ENCODE measurements around the gene PMEPA1. TPM values are rescaled to one million over a fixed set of nuclear protein-coding genes. Genes with fewer than 3 reads are reported as not detected.

PMEPA1 gene
- total and polyA plus RNA-seq, 2 experiments from 2014 or later = 6.1 to 11.8 TPM

DNA sequence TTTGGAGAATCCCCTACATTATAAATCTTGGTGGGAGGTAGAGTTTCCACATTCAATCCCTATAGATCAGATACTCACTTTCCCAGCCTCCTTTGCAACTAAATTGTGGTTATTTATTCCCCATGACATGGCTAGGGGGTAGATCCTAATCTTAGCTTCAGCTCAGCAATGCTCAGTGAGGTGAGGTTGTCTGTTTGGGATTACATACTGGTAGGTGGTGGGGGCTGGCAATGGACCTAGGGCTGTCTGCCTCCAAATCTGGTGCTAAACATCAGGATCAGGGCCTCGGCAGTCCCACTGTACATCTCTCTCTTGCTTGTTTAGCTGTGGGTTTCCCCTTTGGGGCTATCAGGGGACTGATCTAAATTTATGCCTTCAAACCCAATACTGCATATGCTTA is 45.8 kb upstream of the PMEPA1 start:
- H3K4me3 ChIP-seq = no peak overlapping the region
- H3K27ac ChIP-seq = no peak overlapping the region
- in situ Hi-C loops (cut with MboI) = no loop called here
- no peak overlapping the region for H3K4me2 ChIP-seq (ENCODE audit: unreplicated experiment)
- 20 to 21% methylated on average over 1 of the region's 1 CpG for WGBS, 2 experiments (ENCODE audit: low coverage in 1 of 2, low lambda C conversion rate in 2 of 2, missing lambda C conversion rate in 2 of 2)
- H3K9ac ChIP-seq = no peak overlapping the region
- H3K9me3 ChIP-seq (ENCODE audit: low read depth) = no peaks in the 10 kb centered on the region
- H3K36me3 ChIP-seq (ENCODE audit: low read depth) = no peaks in the 10 kb centered on the region
- no peaks in the 10 kb centered on the region for H3F3A ChIP-seq (ENCODE audit: insufficient read depth)
- DNase-seq = no peak
- H2AFZ ChIP-seq = no peak overlapping the region
- H3K79me2 ChIP-seq (ENCODE audit: insufficient read depth) = no peaks in the 10 kb centered on the region
- peaks cover 38% of the 10 kb centered on the region for H3K27me3 ChIP-seq (replicated peaks; ENCODE audit: insufficient read depth)
- H3K4me1 ChIP-seq (ENCODE audit: insufficient read depth) = no peaks in the 10 kb centered on the region
- H4K20me1 ChIP-seq (ENCODE audit: insufficient read depth) = no peaks in the 10 kb centered on the region
- H3K9me2 ChIP-seq (ENCODE audit: insufficient read depth) = no peaks in the 10 kb centered on the region
- TF ChIP-seq EZH2 (IDR thresholded peaks at IDR 0.05; ENCODE audit: insufficient read depth, poor library complexity, severe bottlenecking) (no peak), EZH2phosphoT487 (IDR thresholded peaks at IDR 0.05; ENCODE audit: insufficient read depth, low read depth) (no peak)

DNA sequence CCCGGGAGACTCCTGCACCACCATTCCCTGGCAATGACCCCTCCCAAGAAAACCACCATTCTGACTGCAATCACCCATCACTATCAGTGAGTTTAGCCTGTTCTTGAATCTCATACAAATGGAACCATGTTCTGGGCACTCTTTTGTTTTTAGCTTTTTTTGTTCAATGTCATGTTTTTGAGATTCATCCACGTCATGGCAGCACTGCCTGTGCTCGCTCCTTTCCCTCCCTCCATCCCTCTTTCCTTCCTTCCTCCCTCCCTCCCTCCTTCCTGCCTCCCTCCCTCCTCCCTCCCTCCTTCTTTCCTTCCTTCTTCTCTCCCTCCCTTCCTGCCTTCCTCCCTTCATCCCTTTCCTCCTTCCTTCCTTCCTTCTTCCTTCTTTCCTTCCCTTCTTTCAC is 44.4 kb upstream of the PMEPA1 start:
- peaks cover 3% of the 10 kb centered on the region for H3K4me1 ChIP-seq (ENCODE audit: insufficient read depth)

DNA sequence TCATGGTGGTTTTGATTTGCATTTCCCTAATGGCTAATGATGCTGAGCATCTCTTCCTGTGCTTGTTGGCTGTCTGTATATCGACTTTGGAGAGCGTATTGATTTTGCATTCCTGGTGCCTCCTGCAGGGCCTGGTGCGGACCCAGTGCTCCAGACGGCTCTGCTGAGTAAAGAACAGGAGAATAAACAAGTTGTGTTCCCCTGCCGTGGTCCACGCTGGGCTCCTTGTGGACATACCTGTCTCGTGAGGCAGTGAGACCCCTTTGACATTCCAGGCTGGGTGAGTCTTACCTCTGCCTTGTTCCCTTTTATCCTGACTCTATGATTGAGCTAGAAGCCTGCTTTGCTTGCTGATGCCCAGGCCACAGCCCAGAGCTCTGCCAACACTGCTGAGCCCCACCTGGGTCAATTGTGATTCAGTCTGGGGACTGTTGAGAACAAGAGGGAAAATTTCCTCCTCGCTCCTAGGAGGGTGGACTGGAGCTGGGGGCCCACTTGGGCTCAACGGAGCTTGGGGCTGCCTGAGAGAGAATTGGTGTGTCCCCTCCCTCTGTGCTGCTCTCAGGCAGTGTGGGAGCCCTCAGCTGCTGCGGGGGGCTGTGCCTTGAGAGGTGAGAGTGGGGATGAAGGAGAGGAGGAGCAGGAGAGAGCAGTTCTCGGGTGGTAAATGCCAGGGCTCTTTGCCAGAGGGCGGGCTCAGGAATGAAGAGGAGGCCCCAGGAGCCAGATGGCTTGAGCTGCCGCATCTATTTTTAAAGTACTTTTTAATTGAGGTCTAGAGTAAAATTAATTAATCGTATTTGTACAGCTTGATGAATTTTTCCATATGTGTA is 43.7 kb upstream of the PMEPA1 start:
- no peak overlapping the region for H2AFZ ChIP-seq
- H3F3A ChIP-seq (ENCODE audit: insufficient read depth) = no peaks in the 10 kb centered on the region
- H3K27me3 ChIP-seq (replicated peaks; ENCODE audit: insufficient read depth) = peaks cover 41% of the 10 kb centered on the region
- H3K9me3 ChIP-seq (ENCODE audit: low read depth) = no peaks in the 10 kb centered on the region
- no peaks in the 10 kb centered on the region for H3K36me3 ChIP-seq (ENCODE audit: low read depth)
- H3K79me2 ChIP-seq (ENCODE audit: insufficient read depth) = no peaks in the 10 kb centered on the region
- no peaks in the 10 kb centered on the region for H3K9me2 ChIP-seq (ENCODE audit: insufficient read depth)
- no peak for DNase-seq
- 63 to 66% methylated on average over 14 of the region's 14 CpGs for WGBS, 2 experiments (ENCODE audit: low coverage in 1 of 2, low lambda C conversion rate in 2 of 2, missing lambda C conversion rate in 2 of 2)
- TF ChIP-seq EZH2phosphoT487 (IDR thresholded peaks at IDR 0.05; ENCODE audit: insufficient read depth, low read depth) (no peak), EZH2 (IDR thresholded peaks at IDR 0.05; ENCODE audit: insufficient read depth, poor library complexity, severe bottlenecking) (no peak)
- no peak overlapping the region for H3K4me3 ChIP-seq
- peaks cover 7% of the 10 kb centered on the region for H3K4me1 ChIP-seq (ENCODE audit: insufficient read depth)
- no peaks in the 10 kb centered on the region for H4K20me1 ChIP-seq (ENCODE audit: insufficient read depth)
- no peak overlapping the region for H3K27ac ChIP-seq
- no peak overlapping the region for H3K9ac ChIP-seq
- H3K4me2 ChIP-seq (ENCODE audit: unreplicated experiment) = no peak overlapping the region
- in situ Hi-C loops (cut with MboI) = no loop called here

More for the DNA sequence above, 44.4 kb upstream of the PMEPA1 start:
- Histone ChIP-seq H3K9ac (no peak overlapping the region), H3K79me2 (ENCODE audit: insufficient read depth) (no peaks in the 10 kb centered on the region), H3K4me2 (ENCODE audit: unreplicated experiment) (no peak overlapping the region), H3K9me2 (ENCODE audit: insufficient read depth) (no peaks in the 10 kb centered on the region), H3K27me3 (replicated peaks; ENCODE audit: insufficient read depth) (peaks cover 41% of the 10 kb centered on the region), H3K9me3 (ENCODE audit: low read depth) (no peaks in the 10 kb centered on the region), H3K36me3 (ENCODE audit: low read depth) (no peaks in the 10 kb centered on the region), H4K20me1 (ENCODE audit: insufficient read depth) (no peaks in the 10 kb centered on the region), H3K4me3 (no peak overlapping the region), H2AFZ (no peak overlapping the region), H3K27ac (no peak overlapping the region), H3F3A (ENCODE audit: insufficient read depth) (no peaks in the 10 kb centered on the region)
- WGBS, 2 experiments (ENCODE audit: low coverage in 1 of 2, low lambda C conversion rate in 2 of 2, missing lambda C conversion rate in 2 of 2) = 53 to 58% methylated on average over 3 of the region's 3 CpGs
- in situ Hi-C loops (cut with MboI) = no loop called here
- no peak for TF ChIP-seq EZH2phosphoT487 (IDR thresholded peaks at IDR 0.05; ENCODE audit: insufficient read depth, low read depth)
- no peak for TF ChIP-seq EZH2 (IDR thresholded peaks at IDR 0.05; ENCODE audit: insufficient read depth, poor library complexity, severe bottlenecking)
- no peak for DNase-seq

DNA sequence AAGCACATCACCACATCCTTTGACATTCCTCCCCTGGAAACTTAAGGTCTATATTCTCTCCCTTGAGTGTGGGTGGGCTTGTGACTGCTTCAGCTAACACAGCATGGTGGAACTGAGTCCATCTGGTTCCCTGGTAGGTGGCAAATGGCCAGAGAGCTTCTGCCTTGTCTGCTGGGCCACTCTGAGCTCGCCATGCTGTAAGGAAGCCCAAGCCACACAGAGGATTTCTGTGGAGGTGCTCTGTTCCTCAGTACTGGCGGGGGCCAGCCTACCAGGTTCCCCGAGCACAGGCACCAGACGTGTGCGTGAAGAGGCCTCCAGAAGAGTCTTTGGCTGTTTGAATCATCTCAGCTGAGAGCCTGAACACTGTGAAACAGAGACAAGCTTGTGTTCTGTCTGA is 41.6 kb upstream of the PMEPA1 start:
- H3K9me2 ChIP-seq (ENCODE audit: insufficient read depth) = no peaks in the 10 kb centered on the region

More for the DNA sequence above, 41.6 kb upstream of the PMEPA1 start:
- in situ Hi-C loops (cut with MboI) = no loop called here
- DNase-seq = no peak
- H3K9me3 ChIP-seq (ENCODE audit: low read depth) = no peaks in the 10 kb centered on the region
- no peak overlapping the region for H3K27ac ChIP-seq
- 93 to 94% methylated on average over 5 of the region's 5 CpGs for WGBS, 2 experiments (ENCODE audit: low coverage in 1 of 2, low lambda C conversion rate in 2 of 2, missing lambda C conversion rate in 2 of 2)
- no peak overlapping the region for H2AFZ ChIP-seq
- no peak overlapping the region for H3K9ac ChIP-seq
- no peaks in the 10 kb centered on the region for H3K79me2 ChIP-seq (ENCODE audit: insufficient read depth)
- H4K20me1 ChIP-seq (ENCODE audit: insufficient read depth) = no peaks in the 10 kb centered on the region
- no peak overlapping the region for H3K4me3 ChIP-seq
- H3K36me3 ChIP-seq (ENCODE audit: low read depth) = no peaks in the 10 kb centered on the region
- H3K4me1 ChIP-seq (ENCODE audit: insufficient read depth) = peaks cover 7% of the 10 kb centered on the region
- H3F3A ChIP-seq (ENCODE audit: insufficient read depth) = peaks cover 6% of the 10 kb centered on the region; the same call in 1 of the 2 replicates
- peaks cover 34% of the 10 kb centered on the region for H3K27me3 ChIP-seq (replicated peaks; ENCODE audit: insufficient read depth)
- TF ChIP-seq EZH2 (IDR thresholded peaks at IDR 0.05; ENCODE audit: insufficient read depth, poor library complexity, severe bottlenecking) (no peak), EZH2phosphoT487 (IDR thresholded peaks at IDR 0.05; ENCODE audit: insufficient read depth, low read depth) (no peak)
- no peak overlapping the region for H3K4me2 ChIP-seq (ENCODE audit: unreplicated experiment)
